H1 (cell line): Measurements from ENCODE around the gene CD151. TPM values are rescaled to one million over a fixed set of nuclear protein-coding genes. Genes with fewer than 3 reads are reported as not detected.
A peak's percentile ranks its signal among the peaks of the same experiment; 100 is the strongest.

Experiments used
- JUND ChIP-seq: IDR thresholded peaks from 2 replicates; pipeline ENCODE4 v1.6.1; 2011; ENCODE audit warnings: mild to moderate bottlenecking, improper control_type of control experiment, low read length
- polyA plus RNA-seq, 7 experiments: library from polyadenylated mRNA; depleted of rRNA in 3 of 7; stranded (reverse) in 5 of 7; unstranded in 2 of 7; fragments of >200 nt in 5 of 7; fragments of 200-250 nt in 2 of 7; gene quantifications; 1 replicate in 5 of 7; 2 replicates in 1 of 7; 4 replicates in 1 of 7; pipeline versions ENCODE4 v1.2.1 to v1.2.3, GENCODE V29; 2011 to 2013; ENCODE audit warnings: missing spikeins in 2 of 7, mixed read lengths in 2 of 7
- total RNA-seq: library from RNA; stranded (reverse); fragmentation: NEBNext Ultra II Directional; extraction: Animal tissue kit (Norgen Biotek cat#: 25700); gene quantifications from 2 replicates; pipeline ENCODE4 v1.2.1, GENCODE V29; 2021
- TF ChIP-seq, protein P1 (sequence below): fragments of 300-600 bp; sonication (generic); IDR thresholded peaks from 2 replicates; pipeline ENCODE4 v1.7.1; 2012; ENCODE audit warnings: low read length, moderate library complexity, mild to moderate bottlenecking, inconsistent platforms; ENCODE audit not compliant: insufficient replicate concordance
- TF ChIP-seq, protein P2 (sequence below), 3 experiments: IDR thresholded peaks; 1 replicate in 2 of 3; 2 replicates in 1 of 3; pipeline versions ENCODE4 v1.5.1 to v1.6.1; 2011; ENCODE audit warnings: low read length in 3 of 3, mild to moderate bottlenecking in 3 of 3, inconsistent platforms in 2 of 3, low read depth in 1 of 3, moderate library complexity in 1 of 3; ENCODE audit not compliant: insufficient read depth in 1 of 3; ENCODE audit errors: control extremely low read depth in 1 of 3

The CD151 gene
- total and polyA plus RNA-seq, 2 of the 8 experiments (the other 6 are each of a cell fraction or from before 2014, with no cell fraction given) = 101 to 212 TPM

DNA sequence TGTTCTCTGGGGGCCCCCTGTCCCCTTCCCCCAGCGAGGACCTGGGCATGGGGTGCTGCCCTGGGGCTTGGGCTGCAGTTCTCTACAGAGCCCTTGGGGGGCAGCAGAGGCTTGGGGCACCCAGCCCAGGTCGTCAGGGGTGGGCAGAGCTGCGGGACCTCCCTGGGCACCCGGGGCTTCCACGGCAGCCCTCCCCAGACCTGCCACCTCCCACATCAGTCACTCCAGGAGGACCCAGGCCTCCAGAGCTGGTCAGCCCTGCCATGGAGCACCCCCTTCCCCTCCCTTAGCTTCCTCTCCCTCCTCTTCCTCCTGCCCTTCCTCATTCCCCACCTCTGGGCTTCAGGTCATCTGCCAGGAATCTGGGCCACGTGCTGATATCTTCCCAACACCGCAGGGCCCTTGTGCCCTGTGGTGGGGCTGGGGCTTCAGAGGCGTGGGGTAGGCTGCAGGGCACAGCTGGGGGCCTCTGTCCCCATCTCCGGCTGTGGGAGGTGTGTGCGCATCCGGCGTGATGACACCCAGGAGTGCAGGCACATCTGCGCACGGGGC is 15.7 kb downstream of the CD151 start (continued):
- TF ChIP-seq, protein P1, sequence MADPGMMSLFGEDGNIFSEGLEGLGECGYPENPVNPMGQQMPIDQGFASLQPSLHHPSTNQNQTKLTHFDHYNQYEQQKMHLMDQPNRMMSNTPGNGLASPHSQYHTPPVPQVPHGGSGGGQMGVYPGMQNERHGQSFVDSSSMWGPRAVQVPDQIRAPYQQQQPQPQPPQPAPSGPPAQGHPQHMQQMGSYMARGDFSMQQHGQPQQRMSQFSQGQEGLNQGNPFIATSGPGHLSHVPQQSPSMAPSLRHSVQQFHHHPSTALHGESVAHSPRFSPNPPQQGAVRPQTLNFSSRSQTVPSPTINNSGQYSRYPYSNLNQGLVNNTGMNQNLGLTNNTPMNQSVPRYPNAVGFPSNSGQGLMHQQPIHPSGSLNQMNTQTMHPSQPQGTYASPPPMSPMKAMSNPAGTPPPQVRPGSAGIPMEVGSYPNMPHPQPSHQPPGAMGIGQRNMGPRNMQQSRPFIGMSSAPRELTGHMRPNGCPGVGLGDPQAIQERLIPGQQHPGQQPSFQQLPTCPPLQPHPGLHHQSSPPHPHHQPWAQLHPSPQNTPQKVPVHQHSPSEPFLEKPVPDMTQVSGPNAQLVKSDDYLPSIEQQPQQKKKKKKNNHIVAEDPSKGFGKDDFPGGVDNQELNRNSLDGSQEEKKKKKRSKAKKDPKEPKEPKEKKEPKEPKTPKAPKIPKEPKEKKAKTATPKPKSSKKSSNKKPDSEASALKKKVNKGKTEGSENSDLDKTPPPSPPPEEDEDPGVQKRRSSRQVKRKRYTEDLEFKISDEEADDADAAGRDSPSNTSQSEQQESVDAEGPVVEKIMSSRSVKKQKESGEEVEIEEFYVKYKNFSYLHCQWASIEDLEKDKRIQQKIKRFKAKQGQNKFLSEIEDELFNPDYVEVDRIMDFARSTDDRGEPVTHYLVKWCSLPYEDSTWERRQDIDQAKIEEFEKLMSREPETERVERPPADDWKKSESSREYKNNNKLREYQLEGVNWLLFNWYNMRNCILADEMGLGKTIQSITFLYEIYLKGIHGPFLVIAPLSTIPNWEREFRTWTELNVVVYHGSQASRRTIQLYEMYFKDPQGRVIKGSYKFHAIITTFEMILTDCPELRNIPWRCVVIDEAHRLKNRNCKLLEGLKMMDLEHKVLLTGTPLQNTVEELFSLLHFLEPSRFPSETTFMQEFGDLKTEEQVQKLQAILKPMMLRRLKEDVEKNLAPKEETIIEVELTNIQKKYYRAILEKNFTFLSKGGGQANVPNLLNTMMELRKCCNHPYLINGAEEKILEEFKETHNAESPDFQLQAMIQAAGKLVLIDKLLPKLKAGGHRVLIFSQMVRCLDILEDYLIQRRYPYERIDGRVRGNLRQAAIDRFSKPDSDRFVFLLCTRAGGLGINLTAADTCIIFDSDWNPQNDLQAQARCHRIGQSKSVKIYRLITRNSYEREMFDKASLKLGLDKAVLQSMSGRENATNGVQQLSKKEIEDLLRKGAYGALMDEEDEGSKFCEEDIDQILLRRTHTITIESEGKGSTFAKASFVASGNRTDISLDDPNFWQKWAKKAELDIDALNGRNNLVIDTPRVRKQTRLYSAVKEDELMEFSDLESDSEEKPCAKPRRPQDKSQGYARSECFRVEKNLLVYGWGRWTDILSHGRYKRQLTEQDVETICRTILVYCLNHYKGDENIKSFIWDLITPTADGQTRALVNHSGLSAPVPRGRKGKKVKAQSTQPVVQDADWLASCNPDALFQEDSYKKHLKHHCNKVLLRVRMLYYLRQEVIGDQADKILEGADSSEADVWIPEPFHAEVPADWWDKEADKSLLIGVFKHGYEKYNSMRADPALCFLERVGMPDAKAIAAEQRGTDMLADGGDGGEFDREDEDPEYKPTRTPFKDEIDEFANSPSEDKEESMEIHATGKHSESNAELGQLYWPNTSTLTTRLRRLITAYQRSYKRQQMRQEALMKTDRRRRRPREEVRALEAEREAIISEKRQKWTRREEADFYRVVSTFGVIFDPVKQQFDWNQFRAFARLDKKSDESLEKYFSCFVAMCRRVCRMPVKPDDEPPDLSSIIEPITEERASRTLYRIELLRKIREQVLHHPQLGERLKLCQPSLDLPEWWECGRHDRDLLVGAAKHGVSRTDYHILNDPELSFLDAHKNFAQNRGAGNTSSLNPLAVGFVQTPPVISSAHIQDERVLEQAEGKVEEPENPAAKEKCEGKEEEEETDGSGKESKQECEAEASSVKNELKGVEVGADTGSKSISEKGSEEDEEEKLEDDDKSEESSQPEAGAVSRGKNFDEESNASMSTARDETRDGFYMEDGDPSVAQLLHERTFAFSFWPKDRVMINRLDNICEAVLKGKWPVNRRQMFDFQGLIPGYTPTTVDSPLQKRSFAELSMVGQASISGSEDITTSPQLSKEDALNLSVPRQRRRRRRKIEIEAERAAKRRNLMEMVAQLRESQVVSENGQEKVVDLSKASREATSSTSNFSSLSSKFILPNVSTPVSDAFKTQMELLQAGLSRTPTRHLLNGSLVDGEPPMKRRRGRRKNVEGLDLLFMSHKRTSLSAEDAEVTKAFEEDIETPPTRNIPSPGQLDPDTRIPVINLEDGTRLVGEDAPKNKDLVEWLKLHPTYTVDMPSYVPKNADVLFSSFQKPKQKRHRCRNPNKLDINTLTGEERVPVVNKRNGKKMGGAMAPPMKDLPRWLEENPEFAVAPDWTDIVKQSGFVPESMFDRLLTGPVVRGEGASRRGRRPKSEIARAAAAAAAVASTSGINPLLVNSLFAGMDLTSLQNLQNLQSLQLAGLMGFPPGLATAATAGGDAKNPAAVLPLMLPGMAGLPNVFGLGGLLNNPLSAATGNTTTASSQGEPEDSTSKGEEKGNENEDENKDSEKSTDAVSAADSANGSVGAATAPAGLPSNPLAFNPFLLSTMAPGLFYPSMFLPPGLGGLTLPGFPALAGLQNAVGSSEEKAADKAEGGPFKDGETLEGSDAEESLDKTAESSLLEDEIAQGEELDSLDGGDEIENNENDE = no peak
- TF ChIP-seq, protein P2, sequence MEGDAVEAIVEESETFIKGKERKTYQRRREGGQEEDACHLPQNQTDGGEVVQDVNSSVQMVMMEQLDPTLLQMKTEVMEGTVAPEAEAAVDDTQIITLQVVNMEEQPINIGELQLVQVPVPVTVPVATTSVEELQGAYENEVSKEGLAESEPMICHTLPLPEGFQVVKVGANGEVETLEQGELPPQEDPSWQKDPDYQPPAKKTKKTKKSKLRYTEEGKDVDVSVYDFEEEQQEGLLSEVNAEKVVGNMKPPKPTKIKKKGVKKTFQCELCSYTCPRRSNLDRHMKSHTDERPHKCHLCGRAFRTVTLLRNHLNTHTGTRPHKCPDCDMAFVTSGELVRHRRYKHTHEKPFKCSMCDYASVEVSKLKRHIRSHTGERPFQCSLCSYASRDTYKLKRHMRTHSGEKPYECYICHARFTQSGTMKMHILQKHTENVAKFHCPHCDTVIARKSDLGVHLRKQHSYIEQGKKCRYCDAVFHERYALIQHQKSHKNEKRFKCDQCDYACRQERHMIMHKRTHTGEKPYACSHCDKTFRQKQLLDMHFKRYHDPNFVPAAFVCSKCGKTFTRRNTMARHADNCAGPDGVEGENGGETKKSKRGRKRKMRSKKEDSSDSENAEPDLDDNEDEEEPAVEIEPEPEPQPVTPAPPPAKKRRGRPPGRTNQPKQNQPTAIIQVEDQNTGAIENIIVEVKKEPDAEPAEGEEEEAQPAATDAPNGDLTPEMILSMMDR (IDR thresholded peaks at IDR 0.05; ENCODE audit: control extremely low read depth in 1 of 3, insufficient read depth in 1 of 3, low read depth in 1 of 3, low read length in 3 of 3) = peak in 2 of 3 experiments; percentile 76 to 79; a peak in 3 of 4 replicates
- TF ChIP-seq JUND = no peak
